Measurements from ENCODE around the gene RELCH. TPM values are rescaled to one million over a fixed set of nuclear protein-coding genes. Genes with fewer than 3 reads are reported as not detected.

Gene RELCH
- total RNA-seq, 1 donor from 2014 or later, result 44.6 TPM

DNA sequence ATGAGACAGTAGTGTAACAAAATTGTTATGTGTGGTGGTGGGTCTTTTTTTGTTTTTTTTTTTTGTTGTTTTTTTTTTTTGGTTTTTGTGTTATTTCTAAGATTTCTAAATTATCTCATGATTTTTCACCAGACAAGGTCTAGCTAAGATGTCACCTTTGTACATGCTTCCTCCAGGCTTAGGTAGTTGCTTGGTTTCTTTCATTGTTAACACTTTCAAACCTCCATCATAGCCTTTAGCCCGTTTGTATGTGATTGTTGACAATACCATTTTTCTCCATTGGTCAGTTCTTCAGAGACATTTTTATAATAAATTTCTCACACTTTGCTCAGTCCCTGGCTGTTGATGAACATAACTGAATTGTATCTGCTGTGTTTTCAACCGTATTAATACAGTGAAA, 2.2 kb downstream of the RELCH start:
- no peak for DNase-seq
- Mint-ChIP-seq H3K9me3 (ENCODE audit: unreplicated experiment) (peaks cover 11% of the 10 kb centered on the region), H3K36me3 (ENCODE audit: unreplicated experiment) (peaks cover 4% of the 10 kb centered on the region), H3K4me3 (ENCODE audit: unreplicated experiment) (peak overlapping the region; percentile 95), H3K27ac (ENCODE audit: unreplicated experiment) (no peak overlapping the region), H3K4me1 (ENCODE audit: low read depth, unreplicated experiment) (peaks cover 16% of the 10 kb centered on the region), H3K27me3 (ENCODE audit: unreplicated experiment) (peaks cover 11% of the 10 kb centered on the region)
- no peak for TF ChIP-seq CTCF (IDR thresholded peaks at IDR 0.05; ENCODE audit: partially characterized antibody, unreplicated experiment)

DNA sequence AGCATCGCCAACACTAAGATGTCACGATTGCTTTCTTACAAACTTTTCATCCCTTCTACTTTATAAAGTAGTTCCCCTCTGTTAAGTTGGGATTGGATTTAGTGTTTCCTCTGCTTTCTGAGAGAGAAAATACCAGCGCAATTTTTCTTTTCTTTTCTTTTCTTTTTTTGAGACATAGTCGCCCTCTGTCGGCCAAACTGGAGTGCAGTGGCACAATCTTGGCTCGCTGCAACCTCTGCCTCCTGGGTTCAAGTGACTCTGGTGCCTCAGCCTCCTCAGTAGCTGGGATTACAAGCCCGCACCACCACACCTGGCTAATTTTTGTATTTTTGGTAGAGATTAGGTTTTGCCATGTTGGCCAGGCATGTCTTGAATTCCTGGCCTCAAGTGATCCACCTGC, 9.0 kb downstream of the RELCH start:
- Mint-ChIP-seq H3K36me3 (ENCODE audit: unreplicated experiment) (peaks cover 4% of the 10 kb centered on the region), H3K9me3 (ENCODE audit: unreplicated experiment) (no peaks in the 10 kb centered on the region), H3K4me1 (ENCODE audit: low read depth, unreplicated experiment) (peaks cover 3% of the 10 kb centered on the region), H3K27me3 (ENCODE audit: unreplicated experiment) (no peaks in the 10 kb centered on the region), H3K27ac (ENCODE audit: unreplicated experiment) (no peak overlapping the region), H3K4me3 (ENCODE audit: unreplicated experiment) (no peak overlapping the region)
- no peak for DNase-seq
- TF ChIP-seq CTCF (IDR thresholded peaks at IDR 0.05; ENCODE audit: partially characterized antibody, unreplicated experiment), result peak; percentile 18

- no peaks in the 10 kb centered on the region for H3K4me1 Mint-ChIP-seq (ENCODE audit: low read depth, unreplicated experiment)
- TF ChIP-seq CTCF (IDR thresholded peaks at IDR 0.05; ENCODE audit: partially characterized antibody, unreplicated experiment), result no peak
- no peaks in the 10 kb centered on the region for H3K27me3 Mint-ChIP-seq (ENCODE audit: unreplicated experiment)
- no peak overlapping the region for H3K27ac Mint-ChIP-seq (ENCODE audit: unreplicated experiment)
- H3K36me3 Mint-ChIP-seq (ENCODE audit: unreplicated experiment), result peaks cover 4% of the 10 kb centered on the region
- H3K9me3 Mint-ChIP-seq (ENCODE audit: unreplicated experiment), result no peaks in the 10 kb centered on the region
- no peak for DNase-seq
- H3K4me3 Mint-ChIP-seq (ENCODE audit: unreplicated experiment), result no peak overlapping the region
Observed at GRCh38 chr18:62196980-62197379, 9.9 kb downstream of the RELCH start.

DNA sequence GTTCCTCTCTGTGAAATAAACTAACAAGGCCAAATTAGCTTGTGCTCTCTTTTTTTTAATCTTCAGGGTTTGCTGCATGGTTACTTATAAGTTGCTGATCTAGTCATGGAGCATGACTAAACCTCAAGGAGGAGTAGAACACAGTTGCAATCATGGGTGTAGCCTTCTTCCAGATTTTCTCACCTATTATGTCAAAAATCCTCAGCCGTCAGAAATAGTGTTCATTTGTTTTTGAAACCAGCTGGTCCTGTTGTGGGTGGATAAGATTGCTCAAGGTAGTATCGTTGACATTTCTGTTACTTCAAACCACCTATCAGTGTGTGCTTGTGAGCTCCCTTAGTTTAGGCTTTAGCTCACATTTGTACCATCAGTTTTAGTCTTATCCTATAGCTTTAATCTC, 11.2 kb downstream of the RELCH start:
- Mint-ChIP-seq H3K36me3 (ENCODE audit: unreplicated experiment) (no peaks in the 10 kb centered on the region), H3K27me3 (ENCODE audit: unreplicated experiment) (no peaks in the 10 kb centered on the region), H3K4me1 (ENCODE audit: low read depth, unreplicated experiment) (no peaks in the 10 kb centered on the region), H3K4me3 (ENCODE audit: unreplicated experiment) (no peak overlapping the region), H3K9me3 (ENCODE audit: unreplicated experiment) (no peaks in the 10 kb centered on the region), H3K27ac (ENCODE audit: unreplicated experiment) (no peak overlapping the region)
- no peak for TF ChIP-seq CTCF (IDR thresholded peaks at IDR 0.05; ENCODE audit: partially characterized antibody, unreplicated experiment)
- no peak for DNase-seq

DNA sequence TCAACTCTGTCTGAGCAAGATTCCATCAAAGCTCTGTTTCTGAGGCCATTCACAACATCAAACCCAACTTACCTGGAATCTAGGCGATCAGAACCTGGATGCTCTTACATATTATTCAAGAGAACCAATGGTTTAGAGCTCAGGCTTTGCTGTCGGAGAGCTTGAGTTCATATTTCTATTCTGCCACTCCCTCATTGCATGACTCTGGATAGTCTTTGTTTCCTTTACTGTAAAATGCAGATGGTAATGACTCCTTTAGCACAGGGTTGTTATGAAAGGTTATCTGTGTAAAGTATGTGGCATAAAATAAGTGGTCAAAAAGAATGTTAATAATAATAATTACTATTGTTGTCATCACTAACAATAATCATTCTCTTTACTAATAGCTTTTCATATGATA, 12.6 kb downstream of the RELCH start:
- Mint-ChIP-seq H3K4me3 (ENCODE audit: unreplicated experiment) (no peak overlapping the region), H3K27ac (ENCODE audit: unreplicated experiment) (no peak overlapping the region), H3K9me3 (ENCODE audit: unreplicated experiment) (no peaks in the 10 kb centered on the region), H3K4me1 (ENCODE audit: low read depth, unreplicated experiment) (no peaks in the 10 kb centered on the region), H3K27me3 (ENCODE audit: unreplicated experiment) (peaks cover 1% of the 10 kb centered on the region), H3K36me3 (ENCODE audit: unreplicated experiment) (no peaks in the 10 kb centered on the region)
- no peak for TF ChIP-seq CTCF (IDR thresholded peaks at IDR 0.05; ENCODE audit: partially characterized antibody, unreplicated experiment)
- no peak for DNase-seq

Measured in glutamatergic neuron (in vitro differentiated cells).